Endothelial cell of umbilical vein (primary cell): Measurements from ENCODE around the gene PTPN9.

Experiments used
- CTCF ChIP-seq, 2 donors: IDR thresholded peaks; 1 replicate in 1 of 2; 2 replicates in 1 of 2; pipeline ENCODE4 v1.5.1; 2011; ENCODE audit warnings: low read length in 2 of 2, mild to moderate bottlenecking in 2 of 2, moderate library complexity in 2 of 2, control low read depth in 1 of 2, inconsistent platforms in 1 of 2, low read depth in 1 of 2; ENCODE audit not compliant: insufficient read depth in 1 of 2; ENCODE audit errors: extremely low read depth in 1 of 2
- EZH2 ChIP-seq: IDR thresholded peaks from 2 replicates; pipeline ENCODE4 v1.6.1; 2012; ENCODE audit warnings: borderline replicate concordance, low read depth, mild to moderate bottlenecking, moderate library complexity, low read length, inconsistent platforms; ENCODE audit not compliant: severe bottlenecking
- GATA2 ChIP-seq: IDR thresholded peaks from 2 replicates; pipeline ENCODE4 v1.7.0; 2011; ENCODE audit warnings: low read depth, mild to moderate bottlenecking, moderate library complexity, mixed read lengths, low read length; ENCODE audit not compliant: insufficient read length, insufficient read depth
- MAX ChIP-seq: IDR thresholded peaks from 2 replicates; pipeline ENCODE4 v1.6.1; 2011; ENCODE audit not compliant: insufficient read depth, insufficient read length
- POLR2AphosphoS5 ChIP-seq: IDR thresholded peaks from 2 replicates; pipeline ENCODE4 v1.6.1; 2012; ENCODE audit warnings: low read depth, mild to moderate bottlenecking, control low read depth, low read length, moderate library complexity; ENCODE audit not compliant: insufficient read depth

GRCh38 chr15:75590239-75590638 lies 11.1 kb upstream of the PTPN9 start:
- TF ChIP-seq CTCF (IDR thresholded peaks at IDR 0.05; ENCODE audit: extremely low read depth in 1 of 2, insufficient read depth in 1 of 2, low read depth in 1 of 2, low read length in 2 of 2) (no peak), EZH2 (no peak), MAX (no peak), POLR2AphosphoS5 (no peak), GATA2 (no peak)
